Stimulated activated CD4-positive, alpha-beta T cell treated with anti-CD3 and anti-CD28 coated beads, Interleukin-12 subunit alpha, Interleukin-12 subunit beta, amount 100 ng/mL, for 4 hours (primary cell): ENCODE results near the gene SLC25A39.
"Not testable (repeated sequence)": the region's sequence is repeated elsewhere in the genome, so short reads cannot be mapped to it uniquely, and the experiment has no call there.

Source experiments
- DNase-seq: peaks from one replicate; pipeline ENCODE4 v3.0.0-alpha.2; 2020

SLC25A39 gene

GRCh38 chr17:44333371-44333770, 8.7 kb upstream of the SLC25A39 start:
- no peak for DNase-seq

GRCh38 chr17:44331249-44331760, 6.7 kb upstream of the SLC25A39 start:
- DNase-seq: no peak

- DNase-seq: not testable (repeated sequence)
Observed at GRCh38 chr17:44330263-44330662, 5.6 kb upstream of the SLC25A39 start.

GRCh38 chr17:44329516-44329915, 4.9 kb upstream of the SLC25A39 start:
- DNase-seq: not testable (repeated sequence)

GRCh38 chr17:44327715-44328449, 3.3 kb upstream of the SLC25A39 start:
- DNase-seq: no peak

- DNase-seq: peak; percentile 86
Observed at GRCh38 chr17:44326861-44327444, 2.3 kb upstream of the SLC25A39 start.

GRCh38 chr17:44324092-44324570, 492 bp downstream of the SLC25A39 start:
- DNase-seq: no peak

- no peak for DNase-seq
Observed at GRCh38 chr17:44323359-44324091, 1.1 kb downstream of the SLC25A39 start.

- DNase-seq: no peak
Observed at GRCh38 chr17:44322236-44322895, 2.3 kb downstream of the SLC25A39 start.

- DNase-seq: no peak
Observed at GRCh38 chr17:44321246-44322120, 3.1 kb downstream of the SLC25A39 start.

- DNase-seq: no peak
Observed at GRCh38 chr17:44320066-44320465, 4.6 kb downstream of the SLC25A39 start.

- no peak for DNase-seq
Observed at GRCh38 chr17:44318077-44318892, 6.3 kb downstream of the SLC25A39 start.

GRCh38 chr17:44317545-44317944, 7.1 kb downstream of the SLC25A39 start:
- no peak for DNase-seq

- DNase-seq: no peak
Observed at GRCh38 chr17:44315760-44316731, 8.6 kb downstream of the SLC25A39 start.

- DNase-seq: peak; percentile 52
Observed at GRCh38 chr17:44314869-44315661, 9.6 kb downstream of the SLC25A39 start.

- DNase-seq: no peak
Observed at GRCh38 chr17:44314524-44314868, 10.1 kb downstream of the SLC25A39 start.

GRCh38 chr17:44314031-44314430, 10.6 kb downstream of the SLC25A39 start:
- DNase-seq: no peak

GRCh38 chr17:44312396-44313104, 12.1 kb downstream of the SLC25A39 start:
- DNase-seq: no peak
